AG20443 (cell line): ENCODE measurements around the gene EVA1A.

Experiments
- DNase-seq: peaks from one replicate; pipeline ENCODE4 v3.0.0; 2012; ENCODE audit warnings: low spot score, mixed read lengths

Gene EVA1A

DNA sequence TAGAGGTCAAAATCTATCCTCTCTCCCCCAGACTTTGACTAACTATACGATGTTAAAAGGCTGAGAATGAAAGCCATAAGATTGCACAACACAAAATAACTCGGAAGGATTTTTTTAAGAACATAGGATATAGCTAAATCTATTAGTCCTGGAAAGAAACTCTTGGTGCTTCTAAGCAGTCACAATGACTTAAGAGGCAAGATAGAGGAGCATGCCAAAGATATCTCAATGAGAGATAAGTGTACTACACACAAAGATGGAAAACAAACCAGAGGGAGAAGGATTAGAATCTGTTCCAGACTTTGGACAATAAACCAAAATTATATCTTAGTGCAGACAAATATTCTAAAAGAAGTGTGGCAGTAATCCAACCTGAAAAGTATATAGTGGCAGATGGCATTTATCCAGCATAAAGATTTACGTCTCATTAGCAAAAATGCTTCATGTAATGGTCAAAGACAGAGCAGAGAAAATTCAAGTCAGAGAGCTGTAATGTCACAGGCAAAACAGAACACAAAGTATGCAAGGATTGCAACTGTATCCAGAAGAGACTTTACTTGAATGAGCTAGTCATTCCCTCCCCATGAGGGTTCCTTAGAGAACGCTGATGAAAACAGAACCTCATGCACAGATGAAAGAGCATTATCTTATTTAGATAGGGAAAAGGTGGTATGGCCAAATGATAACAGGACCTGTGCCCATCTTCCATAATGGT, 28.8 kb upstream of the EVA1A start:
- no peak for DNase-seq

DNA sequence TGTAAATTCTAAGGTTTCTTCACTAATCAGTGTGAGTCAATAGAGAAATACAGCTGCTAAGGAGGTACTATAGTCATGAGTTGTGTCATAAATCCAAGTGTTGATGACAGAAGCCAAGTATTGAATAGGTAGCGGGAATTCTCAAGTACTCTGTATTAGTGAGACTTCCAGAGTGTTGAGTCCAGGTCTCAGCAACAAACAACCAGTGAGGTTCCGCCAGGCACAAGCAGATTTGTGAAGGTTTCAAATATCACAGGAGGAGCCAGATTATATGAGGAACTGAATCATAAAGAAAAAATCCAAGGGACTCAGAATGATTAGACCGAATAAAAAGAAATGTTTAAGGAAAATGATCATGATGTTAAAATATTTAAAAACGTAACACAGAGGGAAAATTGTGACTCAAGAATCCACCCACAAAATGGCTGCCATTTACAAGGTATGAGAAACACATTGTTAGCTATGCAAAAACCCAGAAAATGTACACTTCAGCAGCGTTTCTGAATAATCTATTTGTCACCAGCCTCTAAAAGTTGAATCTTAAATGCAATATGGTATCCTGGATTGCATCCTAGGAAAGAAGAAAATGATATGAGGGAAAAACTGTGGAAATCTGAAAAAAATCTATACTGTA, 27.3 kb upstream of the EVA1A start:
- DNase-seq = peak; percentile 63

DNA sequence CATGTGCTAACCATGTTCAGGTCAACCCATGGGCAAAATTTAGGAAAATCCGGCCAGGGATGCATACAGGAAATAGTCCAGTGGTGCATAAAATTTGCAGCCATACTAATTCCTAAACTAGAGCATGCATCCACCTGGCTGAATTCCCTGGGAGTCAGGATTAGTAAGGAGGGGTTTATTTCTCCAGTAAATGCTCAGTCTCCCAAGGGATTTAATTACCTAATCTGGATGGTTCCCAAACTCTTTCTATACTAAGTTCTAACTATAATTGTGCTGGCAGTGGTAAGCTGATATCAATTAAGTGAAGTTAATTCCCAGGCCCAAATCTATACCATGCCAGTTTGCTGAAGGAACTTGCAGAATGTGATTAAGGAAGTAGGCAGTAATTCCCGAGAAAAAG, 26.2 kb upstream of the EVA1A start:
- DNase-seq = no peak

DNA sequence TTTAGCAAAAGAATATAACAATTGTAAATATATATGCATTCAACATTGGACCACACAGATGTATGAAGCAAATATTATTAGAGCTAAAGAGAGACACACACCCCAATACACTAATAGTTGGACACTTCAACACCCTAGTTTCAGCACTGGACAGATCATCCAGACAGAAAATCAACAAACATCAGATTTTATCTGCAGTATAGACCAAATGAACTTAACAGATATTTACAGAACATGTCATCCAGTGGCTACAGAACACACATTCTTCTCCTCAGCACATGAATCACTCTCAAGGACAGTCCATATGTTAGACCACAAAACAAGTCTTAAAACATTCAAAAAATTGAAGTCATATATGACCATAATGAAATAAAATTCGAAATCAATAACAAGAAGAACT, 22.1 kb upstream of the EVA1A start:
- no peak for DNase-seq

DNA sequence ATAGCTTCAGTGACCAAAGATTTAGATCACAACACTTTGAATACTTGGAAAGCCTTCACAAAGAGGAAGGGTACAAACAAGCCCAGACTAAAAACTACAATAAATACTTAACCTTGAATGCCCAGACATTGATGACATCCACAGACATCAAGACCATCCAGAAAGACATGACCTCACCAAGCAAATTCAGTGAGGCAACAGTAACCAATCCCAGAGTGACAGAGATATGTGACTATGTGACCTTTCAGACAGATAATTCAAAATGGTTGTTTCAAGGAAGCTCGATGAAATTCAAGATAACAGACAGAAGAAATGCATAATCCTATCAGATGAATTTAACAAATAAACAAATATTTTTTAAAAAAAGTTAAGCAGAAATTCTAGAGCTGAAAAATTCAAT, 19.9 kb upstream of the EVA1A start:
- no peak for DNase-seq

DNA sequence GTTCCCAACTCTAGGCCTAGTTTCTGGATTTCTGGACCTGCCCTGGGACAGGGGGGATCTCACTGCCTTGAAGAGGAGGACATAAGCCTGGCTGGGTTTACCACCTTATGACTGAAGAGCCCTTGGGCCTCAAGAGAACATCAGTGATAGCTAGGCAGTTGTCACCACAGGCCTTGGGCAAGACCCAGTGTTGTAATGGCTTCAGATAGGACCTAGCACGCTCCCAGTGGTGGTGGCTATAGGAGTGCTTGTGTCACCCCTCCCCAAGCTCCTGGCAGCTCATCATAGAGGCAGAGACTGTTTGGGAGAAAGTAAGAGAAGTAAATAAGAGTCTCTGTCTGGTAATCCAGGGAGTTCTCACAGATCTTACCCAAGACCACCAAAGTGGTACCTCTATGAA, 19.4 kb upstream of the EVA1A start:
- DNase-seq = no peak

DNA sequence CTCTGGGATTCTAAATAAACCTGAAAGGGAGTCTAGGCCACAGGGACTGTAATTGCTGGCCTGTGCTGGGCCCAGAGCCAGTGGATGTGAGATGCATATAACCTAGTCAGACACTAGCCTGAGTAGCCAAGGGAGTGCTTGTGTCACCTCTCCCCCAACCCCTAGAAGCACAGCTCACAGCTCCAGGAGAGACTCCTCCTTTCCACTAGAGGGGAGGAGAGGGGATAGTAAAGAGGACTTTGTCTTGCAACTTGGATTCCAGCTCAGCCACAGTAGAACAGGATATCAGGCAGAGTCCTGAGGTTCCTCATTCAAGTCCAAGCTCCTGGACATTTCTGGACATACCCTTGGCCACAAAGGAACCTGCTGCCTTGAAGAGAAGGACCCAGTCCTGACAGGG, 18.4 kb upstream of the EVA1A start:
- DNase-seq = no peak

DNA sequence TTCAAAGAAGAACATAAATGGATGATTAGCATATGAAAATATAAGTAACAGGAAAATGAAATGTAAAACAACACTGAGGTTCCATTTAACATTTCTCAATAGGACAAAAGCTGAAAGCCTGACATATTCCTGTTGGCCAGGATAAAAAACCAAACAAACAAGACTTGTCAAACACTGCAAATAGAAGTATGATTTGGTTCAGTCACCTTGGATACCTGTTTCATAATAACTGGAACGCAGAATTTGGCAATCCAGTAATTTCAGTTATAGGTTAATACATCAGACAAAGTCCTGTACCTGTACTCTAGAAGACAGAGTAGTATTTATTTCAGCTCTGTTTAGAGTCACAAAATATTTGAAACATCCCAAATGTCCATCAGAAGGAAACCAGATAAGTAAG, 16.5 kb upstream of the EVA1A start:
- DNase-seq = no peak

DNA sequence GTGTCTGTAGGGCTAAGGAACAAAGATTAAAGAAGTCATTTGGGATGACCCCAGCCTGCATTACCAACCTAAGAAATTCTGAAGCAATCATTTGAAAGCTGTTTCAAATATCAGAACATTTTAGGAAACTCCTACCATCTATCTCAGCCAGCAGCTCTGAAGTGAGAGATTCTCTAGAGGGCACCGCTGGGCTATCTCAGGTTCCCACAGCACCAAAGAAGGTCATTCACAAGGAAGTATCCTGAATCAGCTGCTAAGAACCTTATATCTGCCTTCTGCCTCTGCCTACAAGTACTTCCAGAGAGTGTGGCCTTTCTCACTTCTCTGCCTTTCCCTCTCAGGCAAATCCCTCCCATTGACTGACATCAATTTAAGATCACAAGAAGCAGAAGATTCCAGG, 13.4 kb upstream of the EVA1A start:
- no peak for DNase-seq

DNA sequence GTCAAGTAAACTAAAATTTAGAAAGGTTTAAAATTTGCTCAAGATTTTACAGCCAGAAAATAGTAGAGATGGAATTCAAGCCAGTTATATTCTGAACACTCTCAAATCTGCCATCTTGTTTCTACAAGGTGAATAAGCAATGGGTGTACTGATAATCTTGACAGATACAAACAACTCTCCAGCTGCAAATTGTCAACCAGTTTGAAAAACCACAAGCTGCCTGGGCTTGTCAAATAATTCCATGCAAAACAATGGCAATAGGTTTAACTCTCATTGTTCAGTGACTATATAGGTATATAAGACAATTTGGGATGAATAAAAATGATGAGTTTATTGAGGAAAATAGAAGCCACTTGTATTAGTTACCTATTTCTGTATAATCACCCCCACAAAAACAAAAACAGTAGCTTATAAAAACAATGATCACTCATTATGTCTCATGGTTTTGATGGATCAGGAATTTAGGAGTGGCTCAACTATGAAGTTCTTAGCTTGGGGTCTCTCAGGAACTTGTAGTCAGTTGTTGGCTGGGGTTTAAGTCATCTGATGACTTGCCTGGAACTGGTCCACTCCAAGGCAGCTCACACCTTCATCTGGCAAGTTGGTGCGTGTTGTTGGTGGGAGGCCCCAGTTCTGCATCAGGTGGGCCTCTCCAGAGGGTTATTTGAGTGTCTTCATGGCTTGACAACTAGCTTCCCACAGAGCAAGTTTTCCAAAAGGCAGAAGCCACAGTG, 12.6 kb upstream of the EVA1A start:
- DNase-seq = no peak

DNA sequence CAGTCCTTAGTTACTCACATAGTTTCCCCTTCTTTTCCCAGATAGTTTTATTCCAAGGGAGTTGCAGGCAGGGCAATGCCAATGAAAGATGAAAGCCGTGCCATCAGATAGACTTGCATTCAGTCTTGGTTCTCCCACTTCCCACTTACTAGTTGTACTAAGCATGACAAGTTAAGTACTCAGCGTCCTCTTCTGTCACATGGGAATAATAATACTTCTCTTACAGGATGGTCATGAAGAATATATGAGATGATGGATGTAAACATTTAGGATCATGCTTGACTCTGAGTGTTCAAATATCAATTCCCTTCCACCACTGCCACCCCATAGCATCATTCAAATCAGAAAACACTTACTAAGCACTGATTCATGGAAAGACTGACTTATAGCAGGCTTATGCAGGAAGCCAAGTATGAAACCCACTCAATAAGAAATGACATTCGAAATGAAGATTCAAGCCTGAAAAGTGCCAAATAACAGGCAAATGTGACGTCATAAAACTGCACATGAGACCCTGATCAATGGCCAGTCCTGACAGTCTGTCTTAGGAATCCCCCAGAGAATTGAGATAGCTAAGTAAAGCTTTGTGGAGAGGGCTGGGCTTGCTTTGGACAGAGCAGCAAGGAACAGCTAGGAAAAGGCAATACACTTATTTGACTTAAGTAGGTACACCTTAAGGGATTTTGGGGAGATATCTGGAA, 11.1 kb upstream of the EVA1A start:
- DNase-seq = no peak

DNA sequence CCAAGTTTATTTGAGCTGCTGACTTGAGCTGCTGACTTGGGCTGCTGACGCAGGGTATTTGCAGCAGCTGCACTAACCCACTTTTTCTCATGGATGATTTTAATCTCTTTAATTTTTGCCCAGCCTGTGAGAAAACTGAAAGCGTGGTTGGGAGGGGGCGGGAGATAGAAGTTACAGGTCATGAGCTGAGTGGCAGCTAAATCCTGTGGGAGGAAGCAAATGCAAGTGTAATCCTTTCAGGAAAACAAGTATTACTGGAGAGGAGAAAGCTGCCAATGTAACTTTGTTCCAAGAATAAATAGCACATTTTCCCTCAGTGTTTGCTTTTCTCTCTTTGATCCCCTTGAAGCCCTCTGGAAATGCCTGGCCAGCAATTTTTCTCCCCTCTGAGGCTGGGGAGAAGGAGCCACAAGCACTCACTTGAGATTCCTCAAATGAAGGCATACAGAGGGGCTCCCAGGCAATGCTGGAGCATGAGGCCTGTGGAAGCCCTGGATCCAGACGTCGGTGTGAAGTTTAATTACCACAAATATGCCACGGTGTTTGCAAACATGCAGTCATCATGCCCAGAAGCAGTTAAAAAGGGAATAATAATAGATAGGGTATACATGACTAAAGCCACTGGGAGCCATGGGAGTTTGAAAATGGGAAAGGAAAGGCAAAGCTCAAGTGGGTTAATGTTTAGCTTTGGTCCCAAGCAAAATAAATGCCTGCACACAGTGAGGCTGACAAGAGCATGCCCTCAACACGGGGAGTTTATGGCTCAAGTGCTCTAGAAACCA, 10.4 kb upstream of the EVA1A start:
- peak; percentile 35 for DNase-seq

DNA sequence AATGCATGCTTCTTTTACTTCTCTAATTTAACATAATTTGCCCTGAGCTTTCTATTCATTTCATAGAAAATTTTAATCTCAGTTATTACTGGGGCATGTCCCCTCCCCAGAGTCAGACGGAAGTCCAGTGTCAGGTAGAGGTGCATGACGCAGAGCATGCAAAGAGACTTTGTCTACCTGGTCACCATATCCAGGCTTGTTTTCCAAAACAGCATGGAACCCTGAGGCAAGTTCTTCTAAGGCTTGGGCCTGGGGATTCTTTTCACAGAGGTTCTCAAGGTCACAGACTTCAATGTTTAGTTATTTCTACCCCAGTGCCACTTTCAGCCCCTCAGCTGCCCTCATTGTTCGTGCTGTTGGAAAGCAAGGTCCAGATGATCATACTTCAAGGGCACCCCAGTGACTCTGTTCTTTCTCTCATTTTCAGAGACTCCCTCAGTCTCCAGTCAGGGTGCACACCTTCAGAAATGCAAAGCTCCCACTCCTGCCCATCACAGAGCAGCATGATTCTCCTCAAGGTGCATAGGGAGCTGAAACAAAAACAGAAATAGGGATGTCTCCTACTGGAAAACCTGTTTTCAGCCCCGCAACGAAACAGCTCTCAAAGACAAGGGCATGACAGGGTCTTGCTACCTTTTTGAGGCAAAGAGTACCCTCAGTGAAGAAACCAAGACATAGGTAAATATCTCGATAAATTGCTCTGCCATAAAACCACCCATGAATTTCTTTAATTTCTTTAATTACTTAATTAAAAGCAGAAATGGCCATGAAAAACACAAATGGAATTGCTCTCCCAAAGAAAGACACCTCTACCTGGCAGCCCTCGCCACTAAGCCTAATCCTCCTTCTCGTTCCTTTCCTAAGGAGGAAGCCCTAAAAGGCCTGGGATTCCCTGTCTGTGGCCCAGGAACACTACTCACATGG, 9.5 kb upstream of the EVA1A start:
- no peak for DNase-seq

DNA sequence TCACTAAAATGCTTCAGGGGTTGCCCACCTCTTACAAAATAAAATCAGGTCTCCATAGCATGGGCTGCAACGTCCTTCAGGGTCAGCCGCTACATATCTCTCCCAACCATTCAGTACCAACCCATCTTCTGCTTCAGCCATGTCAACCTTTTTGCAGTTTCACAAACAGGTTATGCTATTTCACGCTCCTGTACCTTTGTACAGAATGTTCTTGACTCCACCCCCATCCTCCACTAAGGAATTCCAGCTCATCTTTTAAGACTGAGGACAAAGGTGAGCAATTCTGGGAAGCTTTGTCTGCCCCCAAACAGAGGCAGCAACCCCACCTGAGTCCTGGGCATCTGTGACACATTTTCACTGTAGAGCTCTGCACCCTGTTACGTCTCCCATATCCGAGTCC, 8.8 kb upstream of the EVA1A start:
- DNase-seq = no peak

DNA sequence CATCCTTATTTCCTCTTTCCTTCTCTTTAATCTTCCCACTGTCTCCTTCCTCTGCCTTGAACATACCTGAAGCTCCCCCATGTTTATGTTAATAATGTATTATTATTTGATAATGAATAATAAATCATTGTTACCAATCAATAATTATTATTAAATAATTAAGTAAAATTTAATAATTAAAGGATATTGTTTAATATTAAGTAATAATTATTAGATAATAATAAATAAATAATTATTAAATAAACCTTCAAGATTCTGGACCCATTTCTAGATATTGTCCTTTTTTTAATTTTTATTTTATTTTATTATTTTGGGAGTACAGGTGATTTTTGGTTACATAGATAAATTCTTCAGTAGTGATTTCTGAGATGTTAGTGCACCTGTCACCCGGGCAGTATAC, 7.4 kb upstream of the EVA1A start:
- DNase-seq = no peak

DNA sequence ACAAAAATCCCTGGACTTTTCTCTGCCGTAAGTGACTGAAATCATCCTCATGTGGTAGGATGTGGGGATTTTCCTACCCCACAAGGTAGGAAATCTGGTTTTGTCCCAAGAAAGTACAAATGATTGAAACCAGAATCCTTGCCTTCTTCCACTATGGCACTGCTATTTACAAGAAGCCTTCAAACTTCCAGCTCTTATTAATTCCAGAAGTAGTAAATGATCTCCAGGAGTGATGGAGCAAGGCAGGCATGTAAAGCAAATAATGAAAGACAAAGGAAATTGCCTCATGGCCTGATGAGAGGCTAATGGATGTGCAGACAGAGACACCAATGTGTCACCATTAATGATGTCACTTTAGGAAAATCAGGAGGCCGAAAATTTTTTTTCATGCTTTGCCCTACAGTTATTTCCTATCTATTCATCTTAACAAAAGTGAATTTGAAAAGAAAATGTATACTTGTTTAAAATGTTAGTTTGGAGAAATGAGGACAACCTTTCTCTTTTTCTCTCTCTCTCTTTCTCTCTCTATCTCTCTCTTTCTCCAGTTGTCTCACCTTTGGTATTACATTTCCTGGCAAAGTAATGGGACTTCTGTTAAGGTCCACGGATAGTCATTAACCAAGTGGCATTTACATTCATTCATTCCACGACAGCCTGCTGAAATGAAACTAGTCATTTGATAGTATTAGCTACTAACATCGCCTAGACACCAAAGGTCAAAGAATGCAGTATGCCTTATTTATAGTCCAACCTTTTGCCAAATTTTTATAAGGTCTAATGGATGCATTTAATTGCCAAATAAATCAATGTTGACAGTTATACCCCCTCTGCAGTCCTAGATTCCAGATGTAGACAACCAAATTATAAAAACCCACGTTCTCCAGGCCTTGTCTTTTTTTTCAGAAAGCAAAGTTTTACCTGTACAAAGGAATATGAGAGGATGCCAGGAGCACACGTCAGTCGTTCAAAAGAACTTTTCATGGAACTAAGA, 5.0 kb upstream of the EVA1A start:
- peak; percentile 65 for DNase-seq

DNA sequence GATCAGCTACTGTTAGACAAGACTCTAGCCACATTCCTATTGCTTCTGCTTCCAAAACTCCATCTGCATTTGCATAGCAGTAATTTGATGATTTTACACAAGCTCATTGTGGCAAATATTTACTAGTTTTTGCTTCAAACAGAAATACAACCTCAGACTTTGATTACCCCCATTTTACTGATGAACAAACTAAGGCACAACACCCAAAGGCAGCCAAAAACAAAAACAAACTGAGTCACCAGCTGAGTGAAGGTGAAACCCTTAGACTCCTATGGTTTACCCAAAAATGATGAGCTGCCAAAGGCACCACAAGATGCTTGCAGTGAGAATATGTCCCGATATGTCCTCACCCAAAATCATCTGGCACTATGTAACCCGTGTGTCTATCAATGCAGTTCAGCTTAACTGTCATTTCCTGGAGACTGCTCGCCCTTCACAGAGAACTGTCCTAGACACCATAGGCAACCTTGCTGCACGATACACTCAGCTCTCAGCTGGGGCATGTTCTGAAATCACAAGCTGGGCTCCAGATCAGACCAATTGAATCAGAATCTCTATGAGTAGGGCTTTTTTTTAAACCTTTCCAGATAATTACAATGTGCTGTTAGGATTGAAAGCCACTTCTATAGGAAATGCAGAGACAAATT, 4.1 kb upstream of the EVA1A start:
- DNase-seq = no peak

DNA sequence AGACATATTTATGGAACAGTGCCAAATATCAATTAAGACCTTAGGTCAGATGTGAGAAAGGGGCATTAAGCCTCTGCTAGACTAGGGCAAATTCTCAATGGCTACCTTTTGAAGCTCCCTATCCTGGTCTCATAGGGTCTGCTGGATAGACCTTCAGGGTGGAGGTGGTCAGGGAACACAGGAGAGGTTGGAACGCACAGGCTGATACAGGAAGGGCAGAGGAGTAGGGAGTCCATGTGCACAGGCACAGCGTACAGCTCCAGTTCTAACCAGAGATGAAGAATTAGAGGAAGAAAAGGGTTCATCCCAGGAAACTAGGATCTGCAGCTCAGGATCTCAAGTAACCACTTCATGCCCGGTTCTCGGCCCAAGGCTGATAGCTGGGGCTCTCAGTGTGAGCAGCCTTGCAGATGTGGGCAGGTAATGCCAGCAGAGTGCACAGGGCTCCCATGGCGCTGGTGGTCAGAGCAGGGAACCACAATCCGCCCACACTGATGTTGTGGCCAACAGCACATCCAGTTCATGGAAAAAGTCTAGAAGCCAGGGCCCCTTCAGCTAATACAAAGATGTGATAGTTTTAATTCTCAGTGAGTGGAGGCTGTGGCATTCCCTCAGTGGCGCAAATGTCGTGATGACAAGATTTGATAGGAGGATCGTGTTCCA, 3.4 kb upstream of the EVA1A start:
- DNase-seq = no peak

DNA sequence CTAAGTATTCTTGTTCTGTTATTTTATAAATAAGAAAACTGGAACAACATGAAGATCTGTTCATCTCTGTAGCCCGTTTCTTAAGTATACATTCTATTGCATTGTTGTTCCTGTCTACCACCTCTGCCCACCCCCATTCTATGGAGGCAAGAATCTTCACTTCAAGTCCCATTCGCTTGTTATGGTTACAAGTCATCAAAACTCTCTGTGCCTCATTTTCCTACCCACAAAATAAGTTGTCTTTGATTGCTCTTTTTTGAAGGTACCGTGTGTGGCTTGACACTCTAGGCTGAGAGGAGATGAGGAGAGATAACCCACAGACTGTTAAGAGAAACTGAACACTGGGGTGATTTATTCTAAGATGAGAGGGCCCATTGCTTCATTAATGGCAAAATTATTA, 2.9 kb upstream of the EVA1A start:
- DNase-seq = no peak
